Lung (tissue), 12 donors: Measurements from ENCODE around the gene NRIP3. TPM values are rescaled to one million over a fixed set of nuclear protein-coding genes. Genes with fewer than 3 reads are reported as not detected.

Source experiments
- ATAC-seq: fragments of 200-7000 bp; cut with Tn5 transposase; one replicate; pipeline ENCODE4 v1.9.1; 2020; ENCODE audit warnings: moderate number of reproducible peaks; ENCODE audit not compliant: insufficient read depth, low FRiP score
- DNase-seq, 3 donors: peaks; one replicate each; pipeline ENCODE4 v3.0.0-alpha.2; 2013 to 2017
- H3K27ac ChIP-seq, 2 donors: one replicate each; pipeline ENCODE4 v1.5.1; 2013; ENCODE audit warnings: mild to moderate bottlenecking in 2 of 2, moderate library complexity in 2 of 2, control low read depth in 1 of 2, inconsistent platforms in 1 of 2, low read depth in 1 of 2, low read length in 1 of 2
- H3K27me3 ChIP-seq, 3 donors: one replicate each; pipeline ENCODE4 v1.5.1; 2013; ENCODE audit warnings: low read length in 2 of 3; ENCODE audit not compliant: control insufficient read depth in 3 of 3, insufficient read depth in 3 of 3
- H3K36me3 ChIP-seq, 4 donors: one replicate each; pipeline ENCODE4 v1.5.1; 2013; ENCODE audit warnings: low read length in 4 of 4, mild to moderate bottlenecking in 1 of 4, moderate library complexity in 1 of 4; ENCODE audit not compliant: control insufficient read depth in 4 of 4, insufficient read depth in 4 of 4
- H3K4me1 ChIP-seq, 5 donors: one replicate each; pipeline ENCODE4 v1.5.1; 2013; ENCODE audit warnings: low read length in 5 of 5, mild to moderate bottlenecking in 2 of 5, moderate library complexity in 1 of 5; ENCODE audit not compliant: control insufficient read depth in 5 of 5, insufficient read depth in 5 of 5
- H3K4me3 ChIP-seq: one replicate; pipeline ENCODE4 v1.5.1; 2013; ENCODE audit warnings: mild to moderate bottlenecking, control low read depth, moderate library complexity
- H3K9ac ChIP-seq, 2 donors: one replicate each; pipeline ENCODE4 v1.5.1; 2013; ENCODE audit warnings: low read length in 2 of 2, control low read depth in 1 of 2; ENCODE audit not compliant: insufficient read depth in 1 of 2
- H3K9me3 ChIP-seq, 4 donors: one replicate each; pipeline ENCODE4 v1.5.1; 2013; ENCODE audit warnings: low read length in 3 of 4, mild to moderate bottlenecking in 1 of 4, moderate library complexity in 1 of 4; ENCODE audit not compliant: control insufficient read depth in 4 of 4, insufficient read depth in 3 of 4
- WGBS, 2 donors: extraction: QIAGEN DNeasy Blood & Tissue Kit; methylation state at CpG; one replicate each; pipeline ENCODE4 v1.1.7; 2013; 5-methylcytosine and 5-hydroxymethylcytosine counted together
- polyA plus RNA-seq, 2 donors: library from polyadenylated mRNA; stranded (reverse); fragments of 200-250 nt; gene quantifications; one replicate each; pipeline ENCODE4 v1.2.1, GENCODE V29; 2013
- total RNA-seq, 2 donors: library from RNA; depleted of rRNA in 1 of 2; stranded (reverse); fragments of >200 nt in 1 of 2; gene quantifications; one replicate each; pipeline ENCODE4 v1.2.1, GENCODE V29; 2014 to 2021
- TF ChIP-seq, protein P1 (sequence below): IDR thresholded peaks from 2 replicates; pipeline ENCODE4 v1.5.1; 2012; ENCODE audit warnings: mild to moderate bottlenecking; ENCODE audit errors: control extremely low read depth, extremely low read depth
- donor health status: control.
- donor health status: control.
- donor health status: Bipolar disorder and iron deficiency.
- donor health status: healthy.
- donor health status: DM: yes; HTN: yes; CAD: no.

Gene NRIP3
- total and polyA plus RNA-seq, 4 donors, result 0.28 to 2.2 (median 1.9) TPM

DNA sequence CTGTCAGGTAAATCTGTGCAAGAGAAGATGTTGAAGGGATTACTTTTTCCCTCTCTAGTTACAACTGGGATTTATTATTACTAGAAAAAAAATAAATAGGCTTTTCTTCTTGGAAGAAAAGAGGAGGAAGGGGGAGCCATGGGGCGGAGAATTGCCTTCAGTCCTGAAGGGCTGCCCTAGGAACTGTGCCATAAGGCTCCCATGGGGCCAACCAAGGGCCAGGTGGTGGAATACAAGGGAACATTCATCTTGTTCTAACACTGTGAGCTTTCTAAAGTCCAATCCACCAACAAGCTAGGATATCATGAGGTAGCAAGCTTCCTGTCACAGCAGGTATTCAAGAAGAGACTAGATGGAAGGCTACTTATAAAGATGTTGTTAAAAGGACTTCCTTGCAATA, 24.8 kb upstream of the NRIP3 start:
- DNase-seq, result no peak
- WGBS, 2 donors, result 96 to 98% methylated on average over 1 of the region's 1 CpG
- H3K4me3 ChIP-seq, result no peak overlapping the region
- H3K27ac ChIP-seq, result no peak overlapping the region
- peaks cover 0 to 7% (median 0%) of the 10 kb centered on the region in 4 donors for H3K36me3 ChIP-seq
- no peaks in the 10 kb centered on the region for H3K9me3 ChIP-seq
- TF ChIP-seq, protein P1, sequence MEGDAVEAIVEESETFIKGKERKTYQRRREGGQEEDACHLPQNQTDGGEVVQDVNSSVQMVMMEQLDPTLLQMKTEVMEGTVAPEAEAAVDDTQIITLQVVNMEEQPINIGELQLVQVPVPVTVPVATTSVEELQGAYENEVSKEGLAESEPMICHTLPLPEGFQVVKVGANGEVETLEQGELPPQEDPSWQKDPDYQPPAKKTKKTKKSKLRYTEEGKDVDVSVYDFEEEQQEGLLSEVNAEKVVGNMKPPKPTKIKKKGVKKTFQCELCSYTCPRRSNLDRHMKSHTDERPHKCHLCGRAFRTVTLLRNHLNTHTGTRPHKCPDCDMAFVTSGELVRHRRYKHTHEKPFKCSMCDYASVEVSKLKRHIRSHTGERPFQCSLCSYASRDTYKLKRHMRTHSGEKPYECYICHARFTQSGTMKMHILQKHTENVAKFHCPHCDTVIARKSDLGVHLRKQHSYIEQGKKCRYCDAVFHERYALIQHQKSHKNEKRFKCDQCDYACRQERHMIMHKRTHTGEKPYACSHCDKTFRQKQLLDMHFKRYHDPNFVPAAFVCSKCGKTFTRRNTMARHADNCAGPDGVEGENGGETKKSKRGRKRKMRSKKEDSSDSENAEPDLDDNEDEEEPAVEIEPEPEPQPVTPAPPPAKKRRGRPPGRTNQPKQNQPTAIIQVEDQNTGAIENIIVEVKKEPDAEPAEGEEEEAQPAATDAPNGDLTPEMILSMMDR, result no peak
- no peak overlapping the region for H3K9ac ChIP-seq
- ATAC-seq, result no peak
- H3K4me1 ChIP-seq, result peaks cover 0 to 21% (median 3%) of the 10 kb centered on the region in 5 donors
- H3K27me3 ChIP-seq, result no peaks in the 10 kb centered on the region

GRCh38 chr11:9025101-9025850, 21.5 kb upstream of the NRIP3 start:
- DNase-seq (peak; percentile 79 to 90 (median 84)), ATAC-seq (no peak)
- peaks cover 0 to 4% (median 0%) of the 10 kb centered on the region in 4 donors for H3K36me3 ChIP-seq
- H3K27me3 ChIP-seq, result no peaks in the 10 kb centered on the region
- H3K4me3 ChIP-seq, result no peak overlapping the region
- H3K4me1 ChIP-seq, result peaks cover 0 to 51% (median 14%) of the 10 kb centered on the region in 5 donors
- no peaks in the 10 kb centered on the region for H3K9me3 ChIP-seq
- H3K27ac ChIP-seq, result no peak overlapping the region
- H3K9ac ChIP-seq, result no peak overlapping the region
- TF ChIP-seq, protein P1, result no peak
- 85 to 88% methylated on average over 9 of the region's 9 CpGs for WGBS, 2 donors

DNA sequence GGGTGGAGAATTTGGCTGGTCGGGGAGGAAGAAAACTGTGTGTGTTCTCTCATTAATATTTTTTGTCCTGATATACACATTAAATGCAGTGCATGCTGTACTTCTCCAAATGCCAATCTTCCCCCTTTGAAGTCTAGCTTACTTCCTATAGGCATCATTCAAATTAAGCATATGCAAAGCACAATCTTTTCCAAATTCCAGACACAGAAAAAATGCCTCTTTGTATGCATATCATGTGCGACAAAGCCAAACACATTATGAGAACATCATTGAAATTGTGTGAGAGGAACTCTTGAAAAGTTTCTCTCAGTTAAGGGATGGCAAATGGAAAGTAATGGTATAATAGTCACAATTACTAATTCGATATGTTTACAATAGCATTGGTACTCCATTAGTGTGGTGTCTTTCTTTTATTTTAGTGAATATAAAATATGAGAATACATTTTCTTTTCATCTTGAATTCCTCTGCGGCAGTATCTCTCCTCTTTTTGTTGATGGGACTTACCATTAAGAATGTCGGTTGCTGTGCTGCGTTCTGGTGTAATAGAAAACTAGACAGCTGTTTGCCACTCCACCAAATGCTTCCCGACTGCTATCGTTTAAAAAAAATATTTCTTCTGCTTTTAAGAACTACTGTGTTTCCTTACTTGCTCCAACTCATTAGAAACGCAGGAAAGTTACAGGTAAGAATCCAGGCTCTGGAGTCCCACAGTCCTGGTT, 19.3 kb upstream of the NRIP3 start:
- H3K4me3 ChIP-seq, result no peak overlapping the region
- H3K4me1 ChIP-seq, result peaks cover 0 to 52% (median 14%) of the 10 kb centered on the region in 5 donors
- DNase-seq (peak; percentile 45 to 87 (median 80)), ATAC-seq (no peak)
- no peak overlapping the region for H3K27ac ChIP-seq
- peaks cover 0 to 4% (median 0%) of the 10 kb centered on the region in 4 donors for H3K36me3 ChIP-seq
- no peaks in the 10 kb centered on the region for H3K27me3 ChIP-seq
- no peak overlapping the region for H3K9ac ChIP-seq
- WGBS, 2 donors, result 82% methylated on average over 9 of the region's 9 CpGs
- TF ChIP-seq, protein P1, result no peak
- H3K9me3 ChIP-seq, result no peaks in the 10 kb centered on the region
